Choroid plexus epithelial cell (primary cell): ENCODE measurements around the gene RXRB.
"Not testable (repeated sequence)": the region's sequence is repeated elsewhere in the genome, so short reads cannot be mapped to it uniquely, and the experiment has no call there.

Experiments
- DNase-seq: peaks from one replicate; pipeline ENCODE4 v3.0.0-alpha.2; 2010; ENCODE audit warnings: low read depth
- H3K4me3 ChIP-seq: 2 replicates; pipeline ENCODE4 v1.5.1; 2011; ENCODE audit warnings: low read depth, mild to moderate bottlenecking, control low read depth, low read length, moderate library complexity
- CTCF ChIP-seq: conservative IDR thresholded peaks from 2 replicates; pipeline ENCODE4 v1.5.1; 2011; ENCODE audit warnings: low read depth, mild to moderate bottlenecking, control low read depth, inconsistent platforms, low read length, moderate library complexity

The RXRB gene

GRCh38 chr6:33160728-33161344 lies 39.6 kb downstream of the RXRB start:
- H3K4me3 ChIP-seq, result peak overlapping the region; percentile 60
- TF ChIP-seq CTCF, result no peak
- DNase-seq, result peak; percentile 82

GRCh38 chr6:33160096-33160495 lies 40.4 kb downstream of the RXRB start:
- no peak for TF ChIP-seq CTCF
- DNase-seq, result no peak

GRCh38 chr6:33156964-33157363 lies 43.5 kb downstream of the RXRB start:
- TF ChIP-seq CTCF, result no peak
- no peak overlapping the region for H3K4me3 ChIP-seq
- no peak for DNase-seq

More at GRCh38 chr6:33160096-33160495, 40.4 kb downstream of the RXRB start:
- no peak overlapping the region for H3K4me3 ChIP-seq

GRCh38 chr6:33156561-33156960 lies 43.9 kb downstream of the RXRB start:
- DNase-seq, result no peak
- no peak for TF ChIP-seq CTCF

GRCh38 chr6:33154349-33154748 lies 46.1 kb downstream of the RXRB start:
- no peak for DNase-seq

More at GRCh38 chr6:33156561-33156960, 43.9 kb downstream of the RXRB start:
- H3K4me3 ChIP-seq, result no peak overlapping the region

GRCh38 chr6:33151050-33151449 lies 49.4 kb downstream of the RXRB start:
- no peak overlapping the region for H3K4me3 ChIP-seq
- no peak for DNase-seq
- TF ChIP-seq CTCF, result no peak

More at GRCh38 chr6:33154349-33154748, 46.1 kb downstream of the RXRB start:
- no peak overlapping the region for H3K4me3 ChIP-seq
- TF ChIP-seq CTCF, result no peak

GRCh38 chr6:33150560-33150959 lies 49.9 kb downstream of the RXRB start:
- H3K4me3 ChIP-seq, DNase-seq: not testable (repeated sequence)
